ENCODE measurements around the gene ATG16L2. TPM values are rescaled to one million over a fixed set of nuclear protein-coding genes. Genes with fewer than 3 reads are reported as not detected.

Gene ATG16L2
- total and polyA plus RNA-seq, 9 of the 15 experiments (the other 6 are each of a cell fraction or from before 2014, with no cell fraction given), result 0.18 to 11.2 (median 6.2) TPM

DNA sequence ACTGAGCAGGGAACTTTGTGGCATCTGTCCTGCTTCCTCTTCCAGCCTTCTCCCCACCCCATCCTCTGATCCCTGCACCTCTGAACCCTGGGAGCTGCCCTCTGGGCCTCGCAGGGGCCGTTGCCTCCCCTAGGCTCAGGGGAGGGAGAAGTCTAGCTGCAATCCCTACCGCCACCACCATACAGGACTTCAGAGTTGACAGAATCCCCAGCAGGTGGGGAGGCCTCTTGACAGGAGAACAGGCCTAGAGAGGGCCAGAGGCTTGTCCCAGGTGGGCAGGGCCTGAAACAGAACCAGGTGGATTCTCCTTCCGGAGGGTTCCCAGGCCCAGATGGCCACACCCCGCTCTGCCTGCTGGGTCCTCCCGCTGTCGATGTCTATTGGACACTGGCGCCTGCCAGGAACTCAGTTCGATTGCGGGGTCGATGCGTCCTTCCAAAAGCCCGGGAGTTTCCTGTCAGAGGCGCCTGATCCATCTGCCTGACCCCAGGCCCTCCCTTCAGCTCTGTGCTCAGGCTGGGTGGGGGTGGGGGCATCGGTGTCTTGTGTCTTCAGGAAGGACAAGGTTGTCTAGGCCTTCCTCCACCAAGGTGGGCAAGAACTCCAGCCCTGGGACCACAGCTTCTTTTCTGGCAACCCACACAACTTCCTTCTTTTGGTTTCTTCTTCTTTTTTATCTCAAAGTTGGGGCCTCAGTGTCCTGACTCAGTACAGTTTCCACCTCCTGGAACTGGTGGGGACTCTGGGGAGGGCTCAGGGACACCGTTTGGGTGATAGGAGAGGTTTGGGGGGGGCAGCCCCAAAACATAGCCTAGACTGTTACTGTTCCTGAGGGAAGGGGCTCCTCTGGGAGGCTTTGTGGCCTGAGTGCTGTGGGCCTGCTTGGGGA, 26.8 kb upstream of the ATG16L2 start (continued):
- TF ChIP-seq, protein P1, sequence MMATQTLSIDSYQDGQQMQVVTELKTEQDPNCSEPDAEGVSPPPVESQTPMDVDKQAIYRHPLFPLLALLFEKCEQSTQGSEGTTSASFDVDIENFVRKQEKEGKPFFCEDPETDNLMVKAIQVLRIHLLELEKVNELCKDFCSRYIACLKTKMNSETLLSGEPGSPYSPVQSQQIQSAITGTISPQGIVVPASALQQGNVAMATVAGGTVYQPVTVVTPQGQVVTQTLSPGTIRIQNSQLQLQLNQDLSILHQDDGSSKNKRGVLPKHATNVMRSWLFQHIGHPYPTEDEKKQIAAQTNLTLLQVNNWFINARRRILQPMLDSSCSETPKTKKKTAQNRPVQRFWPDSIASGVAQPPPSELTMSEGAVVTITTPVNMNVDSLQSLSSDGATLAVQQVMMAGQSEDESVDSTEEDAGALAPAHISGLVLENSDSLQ (IDR thresholded peaks at IDR 0.05), result peak; percentile 88
- no peak for TF ChIP-seq KAT2B (IDR thresholded peaks at IDR 0.05; ENCODE audit: low read depth, low read length)
- no peak for TF ChIP-seq DACH1 (IDR thresholded peaks at IDR 0.05; ENCODE audit: partially characterized antibody)
- peak; percentile 43; the same call in 1 of the 2 replicates for TF ChIP-seq CBX1 (IDR thresholded peaks at IDR 0.05; ENCODE audit: low read depth)
- peak; percentile 52 for TF ChIP-seq NEUROD1 (IDR thresholded peaks at IDR 0.05; ENCODE audit: borderline replicate concordance, low read depth, low read length, partially characterized antibody)
- TF ChIP-seq, protein P2, sequence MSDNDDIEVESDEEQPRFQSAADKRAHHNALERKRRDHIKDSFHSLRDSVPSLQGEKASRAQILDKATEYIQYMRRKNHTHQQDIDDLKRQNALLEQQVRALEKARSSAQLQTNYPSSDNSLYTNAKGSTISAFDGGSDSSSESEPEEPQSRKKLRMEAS (CRISPR knock-in tag; IDR thresholded peaks at IDR 0.05), result peak; percentile 55
- no peak for TF ChIP-seq TCF7L2 (IDR thresholded peaks at IDR 0.05; ENCODE audit: low read depth, low read length)
- TF ChIP-seq GABPA (tag; conservative IDR thresholded peaks at IDR 0.05; ENCODE audit: low read depth), result peak; percentile 54; the same call in 1 of the 2 replicates
- TF ChIP-seq, protein P3, sequence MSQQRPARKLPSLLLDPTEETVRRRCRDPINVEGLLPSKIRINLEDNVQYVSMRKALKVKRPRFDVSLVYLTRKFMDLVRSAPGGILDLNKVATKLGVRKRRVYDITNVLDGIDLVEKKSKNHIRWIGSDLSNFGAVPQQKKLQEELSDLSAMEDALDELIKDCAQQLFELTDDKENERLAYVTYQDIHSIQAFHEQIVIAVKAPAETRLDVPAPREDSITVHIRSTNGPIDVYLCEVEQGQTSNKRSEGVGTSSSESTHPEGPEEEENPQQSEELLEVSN (IDR thresholded peaks at IDR 0.05; ENCODE audit: borderline replicate concordance in 1 of 2, extremely low read depth in 1 of 2, insufficient read depth in 1 of 2, insufficient read length in 1 of 2, low read depth in 1 of 2, low read length in 1 of 2, poor library complexity in 1 of 2, severe bottlenecking in 1 of 2), result peak; percentile 68 to 70
- TF ChIP-seq, protein P4, sequence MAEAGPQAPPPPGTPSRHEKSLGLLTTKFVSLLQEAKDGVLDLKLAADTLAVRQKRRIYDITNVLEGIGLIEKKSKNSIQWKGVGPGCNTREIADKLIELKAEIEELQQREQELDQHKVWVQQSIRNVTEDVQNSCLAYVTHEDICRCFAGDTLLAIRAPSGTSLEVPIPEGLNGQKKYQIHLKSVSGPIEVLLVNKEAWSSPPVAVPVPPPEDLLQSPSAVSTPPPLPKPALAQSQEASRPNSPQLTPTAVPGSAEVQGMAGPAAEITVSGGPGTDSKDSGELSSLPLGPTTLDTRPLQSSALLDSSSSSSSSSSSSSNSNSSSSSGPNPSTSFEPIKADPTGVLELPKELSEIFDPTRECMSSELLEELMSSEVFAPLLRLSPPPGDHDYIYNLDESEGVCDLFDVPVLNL (CRISPR knock-in tag; IDR thresholded peaks at IDR 0.05; ENCODE audit: low read depth), result no peak
- no peak for TF ChIP-seq GTF2F1 (IDR thresholded peaks at IDR 0.05; ENCODE audit: low read depth, low read length)
- peak; percentile 55; the same call in 1 of the 2 replicates for TF ChIP-seq NFRKB (IDR thresholded peaks at IDR 0.05; ENCODE audit: low read depth)

Data from K562 (cell line).